ENCODE results near the gene GPR37L1. TPM values are rescaled to one million over a fixed set of nuclear protein-coding genes. Genes with fewer than 3 reads are reported as not detected.

Gene GPR37L1
- polyA plus RNA-seq, 1 donor from 2014 or later = not detected

- H3K36me3 ChIP-seq (ENCODE audit: insufficient read depth, low read length) = no peaks in the 10 kb centered on the region
- no peaks in the 10 kb centered on the region for H3K27me3 ChIP-seq (ENCODE audit: insufficient read depth, low read depth, low read length)
- H3K27ac ChIP-seq (ENCODE audit: low read length) = no peak overlapping the region
- no peak overlapping the region for H3K9ac ChIP-seq (ENCODE audit: low read length)
- H3K4me2 ChIP-seq (ENCODE audit: low read length) = no peak overlapping the region
- H3K79me2 ChIP-seq (replicated peaks; ENCODE audit: insufficient read depth, low read length) = no peaks in the 10 kb centered on the region
- no peaks in the 10 kb centered on the region for H4K20me1 ChIP-seq (ENCODE audit: insufficient read depth)
- no peaks in the 10 kb centered on the region for H3F3A ChIP-seq (ENCODE audit: insufficient read depth, low read length, poor library complexity, severe bottlenecking)
- H3K4me3 ChIP-seq (ENCODE audit: low read length) = no peak overlapping the region
- H3K9me2 ChIP-seq (ENCODE audit: insufficient read depth, low read length) = no peaks in the 10 kb centered on the region
- H3K9me3 ChIP-seq (ENCODE audit: low read length) = no peaks in the 10 kb centered on the region
- TF ChIP-seq EZH2 (IDR thresholded peaks at IDR 0.05; ENCODE audit: borderline replicate concordance, insufficient read depth, low read length, poor library complexity, severe bottlenecking) = no peak
- TF ChIP-seq REST (IDR thresholded peaks at IDR 0.05; ENCODE audit: borderline replicate concordance) = no peak
- no peak for TF ChIP-seq MXI1 (conservative IDR thresholded peaks at IDR 0.05; ENCODE audit: poor library complexity, severe bottlenecking)
- TF ChIP-seq TAF1 (IDR thresholded peaks at IDR 0.05; ENCODE audit: low read depth) = no peak
- TF ChIP-seq SMC3 (conservative IDR thresholded peaks at IDR 0.05; ENCODE audit: poor library complexity) = no peak
- TF ChIP-seq POLR2AphosphoS5 (IDR thresholded peaks at IDR 0.05) = no peak
- no peak for TF ChIP-seq CTCF (IDR thresholded peaks at IDR 0.05; ENCODE audit: poor library complexity, severe bottlenecking)
- no peak for TF ChIP-seq RAD21 (conservative IDR thresholded peaks at IDR 0.05)
- no peak for TF ChIP-seq EP300 (conservative IDR thresholded peaks at IDR 0.05; ENCODE audit: poor library complexity, severe bottlenecking)
- H2AFZ ChIP-seq (ENCODE audit: low read depth, low read length) = no peak overlapping the region
Measured at GRCh38 chr1:202161151-202162046, 38.7 kb downstream of the GPR37L1 start.

DNA sequence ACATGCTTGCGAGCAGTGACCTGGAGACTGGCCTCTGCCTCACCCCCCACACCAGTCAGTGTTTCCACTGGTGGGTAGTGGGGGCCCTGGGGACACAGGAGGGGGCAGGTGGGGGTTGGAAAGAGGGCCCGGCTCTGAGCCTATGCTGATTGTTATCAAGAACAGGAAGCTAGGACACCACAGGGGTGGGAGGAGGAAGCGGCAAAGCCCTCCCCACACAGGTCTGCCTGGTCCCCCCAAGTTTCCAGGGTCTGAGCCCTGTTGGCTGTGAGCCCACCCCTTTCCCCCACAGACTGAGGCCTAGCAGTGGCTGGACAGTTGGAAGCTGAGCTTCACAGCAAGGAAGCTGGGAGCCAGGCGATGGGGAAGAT is 39.3 kb downstream of the GPR37L1 start:
- Histone ChIP-seq H3K9me2 (ENCODE audit: insufficient read depth, low read length) (no peaks in the 10 kb centered on the region), H3K79me2 (replicated peaks; ENCODE audit: insufficient read depth, low read length) (no peaks in the 10 kb centered on the region), H3K9me3 (ENCODE audit: low read length) (no peaks in the 10 kb centered on the region), H3K27me3 (ENCODE audit: insufficient read depth, low read depth, low read length) (no peaks in the 10 kb centered on the region), H3K36me3 (ENCODE audit: insufficient read depth, low read length) (no peaks in the 10 kb centered on the region), H3K9ac (ENCODE audit: low read length) (no peak overlapping the region), H3K27ac (ENCODE audit: low read length) (no peak overlapping the region), H4K20me1 (ENCODE audit: insufficient read depth) (no peaks in the 10 kb centered on the region), H3K4me3 (ENCODE audit: low read length) (no peak overlapping the region), H2AFZ (ENCODE audit: low read depth, low read length) (no peak overlapping the region), H3F3A (ENCODE audit: insufficient read depth, low read length, poor library complexity, severe bottlenecking) (no peaks in the 10 kb centered on the region), H3K4me2 (ENCODE audit: low read length) (no peak overlapping the region)
- TF ChIP-seq TAF1 (IDR thresholded peaks at IDR 0.05; ENCODE audit: low read depth) (no peak), SMC3 (conservative IDR thresholded peaks at IDR 0.05; ENCODE audit: poor library complexity) (no peak), MXI1 (conservative IDR thresholded peaks at IDR 0.05; ENCODE audit: poor library complexity, severe bottlenecking) (no peak), EP300 (conservative IDR thresholded peaks at IDR 0.05; ENCODE audit: poor library complexity, severe bottlenecking) (no peak), EZH2 (IDR thresholded peaks at IDR 0.05; ENCODE audit: borderline replicate concordance, insufficient read depth, low read length, poor library complexity, severe bottlenecking) (no peak), RAD21 (conservative IDR thresholded peaks at IDR 0.05) (no peak), POLR2AphosphoS5 (IDR thresholded peaks at IDR 0.05) (no peak), CTCF (IDR thresholded peaks at IDR 0.05; ENCODE audit: poor library complexity, severe bottlenecking) (no peak), REST (IDR thresholded peaks at IDR 0.05; ENCODE audit: borderline replicate concordance) (no peak)
